IPS DF 6.9 (cell line): Measurements from ENCODE around the gene UVSSA.

ENCODE experiments used
- DNase-seq: peaks from one replicate; pipeline ENCODE4 v3.0.0-alpha.2; 2013; ENCODE audit warnings: low read depth, low spot score
- H3K27ac ChIP-seq: one replicate; pipeline ENCODE4 v1.5.1; 2013; ENCODE audit warnings: low read length, control low read depth
- H3K27me3 ChIP-seq: 2 replicates; pipeline ENCODE4 v1.6.1; 2013; ENCODE audit warnings: mild to moderate bottlenecking, low read length; ENCODE audit not compliant: control insufficient read depth, insufficient read depth
- H3K36me3 ChIP-seq: 2 replicates; pipeline ENCODE4 v1.6.1; 2013; ENCODE audit warnings: low read length; ENCODE audit not compliant: control insufficient read depth, insufficient read depth
- H3K4me1 ChIP-seq: 2 replicates; pipeline ENCODE4 v1.6.1; 2013; ENCODE audit warnings: low read length; ENCODE audit not compliant: control insufficient read depth, insufficient read depth
- H3K4me3 ChIP-seq: 2 replicates; pipeline ENCODE4 v1.5.1; 2013; ENCODE audit warnings: mild to moderate bottlenecking, low read length
- H3K9me3 ChIP-seq: 2 replicates; pipeline ENCODE4 v1.6.1; 2013; ENCODE audit warnings: low read length, inconsistent platforms; ENCODE audit not compliant: control insufficient read depth, insufficient read depth
- WGBS: extraction: QIAGEN DNeasy Blood & Tissue Kit; methylation state at CpG from one replicate; pipeline ENCODE4 v1.1.7; 2013; ENCODE audit warnings: mixed read lengths, missing lambda C conversion rate; ENCODE audit not compliant: insufficient read length, insufficient coverage; 5-methylcytosine and 5-hydroxymethylcytosine counted together

UVSSA gene

DNA sequence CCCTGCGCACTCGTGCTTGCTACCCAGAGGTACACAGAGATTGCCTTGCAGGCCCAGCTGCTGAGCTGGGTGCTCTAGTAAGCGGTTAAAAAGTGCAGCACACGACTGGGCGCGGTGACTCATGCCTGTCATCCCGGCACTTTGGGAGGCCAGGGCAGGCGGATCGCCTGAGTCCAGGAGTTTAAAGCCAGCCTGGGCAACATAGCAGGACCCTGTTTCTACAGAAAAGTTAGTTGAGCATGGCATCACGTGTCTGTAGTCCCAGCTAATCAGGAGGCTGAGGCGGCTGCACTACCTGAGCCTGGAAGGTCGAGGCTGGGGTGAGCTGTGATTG lies 5.5 kb downstream of the UVSSA start:
- Histone ChIP-seq H3K36me3 (peaks cover 35% of the 10 kb centered on the region), H3K4me1 (no peaks in the 10 kb centered on the region; the same call in 1 of the 2 replicates), H3K9me3 (no peaks in the 10 kb centered on the region), H3K27ac (no peak overlapping the region), H3K4me3 (no peak overlapping the region), H3K27me3 (no peaks in the 10 kb centered on the region)
- no CpG with 5 or more reads among the region's 12 CpGs for WGBS
- no peak for DNase-seq

DNA sequence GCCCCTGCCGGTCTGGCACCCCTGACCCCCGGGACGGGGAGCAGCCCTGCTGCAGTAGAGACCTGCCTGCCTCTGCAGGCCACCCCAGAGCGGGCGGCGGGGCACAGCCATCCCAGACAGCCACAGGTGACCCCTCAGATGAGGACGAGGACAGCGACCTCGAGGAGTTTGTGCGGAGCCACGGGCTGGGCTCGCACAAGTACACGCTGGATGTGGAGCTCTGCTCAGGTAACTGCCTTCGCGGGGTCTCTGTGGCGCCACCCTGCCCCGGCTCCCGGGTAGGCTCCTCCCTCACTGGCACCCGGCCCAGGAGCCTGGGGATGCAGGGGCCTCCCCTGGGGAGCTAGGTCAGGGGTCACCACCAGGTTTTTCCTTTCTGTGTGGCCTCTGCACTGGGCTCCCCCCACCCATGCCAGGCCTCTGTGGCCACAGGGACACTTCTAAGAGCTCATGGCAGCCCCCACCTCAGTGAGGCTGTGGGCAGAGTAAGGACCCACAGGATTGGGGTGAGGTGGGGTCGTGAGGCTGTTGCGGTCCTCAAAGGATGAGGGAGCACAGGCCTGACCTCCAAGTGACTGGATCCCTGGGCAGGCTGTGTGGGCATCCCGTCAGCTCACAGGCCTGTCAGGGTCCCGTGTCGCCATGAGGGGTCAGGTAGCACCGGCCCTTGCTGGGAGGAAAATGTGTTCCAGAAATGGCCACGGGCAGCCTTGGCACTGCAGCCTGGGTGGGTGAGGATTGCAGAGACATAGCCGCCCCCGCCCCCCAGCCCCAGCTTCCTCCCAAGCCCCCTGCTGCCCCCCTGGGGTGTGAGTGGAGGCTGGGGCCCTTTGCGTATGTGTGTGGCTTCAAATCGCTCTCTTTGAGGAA lies 6.4 kb downstream of the UVSSA start:
- no peaks in the 10 kb centered on the region for H3K4me1 ChIP-seq
- no peak for DNase-seq
- H3K9me3 ChIP-seq: no peaks in the 10 kb centered on the region
- H3K36me3 ChIP-seq: peaks cover 40% of the 10 kb centered on the region
- no peak overlapping the region for H3K4me3 ChIP-seq
- H3K27me3 ChIP-seq: no peaks in the 10 kb centered on the region
- no CpG with 5 or more reads among the region's 30 CpGs for WGBS
- H3K27ac ChIP-seq: no peak overlapping the region

DNA sequence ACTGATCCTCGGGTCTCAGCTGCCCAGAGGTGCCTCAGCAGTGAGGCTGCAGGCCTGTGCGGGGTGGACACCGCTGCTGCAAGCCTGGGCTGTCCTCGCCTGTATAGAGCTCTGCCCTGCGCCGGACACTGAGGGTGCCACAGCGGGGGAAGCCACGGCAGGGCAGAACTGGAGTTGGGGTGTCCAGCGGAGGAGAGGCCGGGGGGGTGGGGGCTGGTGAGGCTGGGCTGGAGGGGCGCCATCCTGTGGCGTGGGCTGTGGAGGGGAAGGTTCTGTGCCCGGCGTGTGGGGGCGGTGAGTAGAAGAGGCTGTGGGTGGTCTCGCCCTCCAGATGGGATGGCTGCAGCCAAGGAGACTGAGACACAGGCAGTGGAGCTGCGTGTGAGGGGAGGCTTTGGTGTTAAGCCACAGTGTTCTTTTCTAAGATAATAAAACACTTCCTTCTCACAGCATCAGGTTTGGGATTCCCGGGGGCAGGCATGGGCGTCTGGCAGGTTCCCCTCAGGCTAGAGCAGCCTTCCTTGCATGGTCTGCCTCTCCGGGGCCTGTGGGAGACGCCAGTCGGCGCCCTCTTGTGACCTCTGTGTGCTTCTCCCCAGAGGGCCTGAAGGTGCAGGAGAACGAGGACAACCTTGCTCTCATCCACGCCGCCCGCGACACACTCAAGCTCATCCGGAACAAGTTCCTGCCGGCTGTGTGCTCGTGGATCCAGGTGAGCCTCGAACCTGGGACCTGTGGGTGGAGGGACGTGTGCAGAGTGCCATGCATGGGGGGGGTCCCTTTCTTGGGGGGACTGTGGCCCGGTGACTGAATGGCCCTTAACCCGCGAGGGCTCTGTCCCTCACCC lies 7.4 kb downstream of the UVSSA start:
- Histone ChIP-seq H3K4me1 (no peaks in the 10 kb centered on the region), H3K9me3 (no peaks in the 10 kb centered on the region), H3K27me3 (no peaks in the 10 kb centered on the region), H3K27ac (no peak overlapping the region), H3K4me3 (no peak overlapping the region), H3K36me3 (peaks cover 44% of the 10 kb centered on the region)
- WGBS: no CpG with 5 or more reads among the region's 36 CpGs
- no peak for DNase-seq

DNA sequence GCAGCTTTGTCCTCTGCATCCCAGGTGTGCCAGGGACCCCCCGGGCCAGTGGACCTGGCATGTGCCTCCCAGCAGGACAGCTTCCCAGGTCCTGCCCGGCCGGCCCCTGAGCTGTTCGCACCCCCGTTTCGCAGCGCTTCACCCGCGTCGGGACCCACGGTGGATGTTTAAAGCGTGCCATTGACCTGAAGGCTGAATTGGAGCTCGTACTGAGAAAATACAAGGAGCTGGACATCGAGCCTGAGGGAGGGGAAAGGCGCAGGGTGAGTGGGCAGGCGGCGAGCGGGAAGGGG lies 7.9 kb downstream of the UVSSA start:
- Histone ChIP-seq H3K9me3 (no peaks in the 10 kb centered on the region), H3K27me3 (no peaks in the 10 kb centered on the region), H3K36me3 (peaks cover 41% of the 10 kb centered on the region), H3K4me1 (no peaks in the 10 kb centered on the region), H3K27ac (no peak overlapping the region), H3K4me3 (no peak overlapping the region)
- no CpG with 5 or more reads among the region's 18 CpGs for WGBS
- no peak for DNase-seq

DNA sequence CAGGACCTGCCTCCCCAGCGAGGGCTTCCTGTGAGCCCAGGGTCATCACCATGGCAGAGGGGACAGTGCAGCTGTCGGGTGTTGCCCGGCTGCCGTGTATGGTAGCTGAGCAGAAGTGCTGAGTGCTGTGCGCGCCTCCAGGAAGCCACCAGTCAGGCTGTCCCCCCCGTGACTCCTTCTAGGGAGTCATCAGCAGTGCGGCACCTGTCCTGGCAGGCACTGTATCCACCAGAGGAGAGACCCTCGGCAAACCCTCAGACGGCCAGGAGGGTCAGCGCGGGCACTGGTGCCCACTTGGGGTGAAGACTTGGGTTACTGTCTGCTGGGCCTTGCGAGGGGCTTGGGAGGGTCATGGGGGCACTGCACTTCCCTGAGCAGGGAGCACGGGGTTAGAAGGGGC lies 8.4 kb downstream of the UVSSA start:
- Histone ChIP-seq H3K4me1 (no peaks in the 10 kb centered on the region), H3K27ac (no peak overlapping the region), H3K9me3 (no peaks in the 10 kb centered on the region), H3K36me3 (peaks cover 40% of the 10 kb centered on the region), H3K27me3 (no peaks in the 10 kb centered on the region), H3K4me3 (no peak overlapping the region)
- no peak for DNase-seq
- no CpG with 5 or more reads among the region's 14 CpGs for WGBS

DNA sequence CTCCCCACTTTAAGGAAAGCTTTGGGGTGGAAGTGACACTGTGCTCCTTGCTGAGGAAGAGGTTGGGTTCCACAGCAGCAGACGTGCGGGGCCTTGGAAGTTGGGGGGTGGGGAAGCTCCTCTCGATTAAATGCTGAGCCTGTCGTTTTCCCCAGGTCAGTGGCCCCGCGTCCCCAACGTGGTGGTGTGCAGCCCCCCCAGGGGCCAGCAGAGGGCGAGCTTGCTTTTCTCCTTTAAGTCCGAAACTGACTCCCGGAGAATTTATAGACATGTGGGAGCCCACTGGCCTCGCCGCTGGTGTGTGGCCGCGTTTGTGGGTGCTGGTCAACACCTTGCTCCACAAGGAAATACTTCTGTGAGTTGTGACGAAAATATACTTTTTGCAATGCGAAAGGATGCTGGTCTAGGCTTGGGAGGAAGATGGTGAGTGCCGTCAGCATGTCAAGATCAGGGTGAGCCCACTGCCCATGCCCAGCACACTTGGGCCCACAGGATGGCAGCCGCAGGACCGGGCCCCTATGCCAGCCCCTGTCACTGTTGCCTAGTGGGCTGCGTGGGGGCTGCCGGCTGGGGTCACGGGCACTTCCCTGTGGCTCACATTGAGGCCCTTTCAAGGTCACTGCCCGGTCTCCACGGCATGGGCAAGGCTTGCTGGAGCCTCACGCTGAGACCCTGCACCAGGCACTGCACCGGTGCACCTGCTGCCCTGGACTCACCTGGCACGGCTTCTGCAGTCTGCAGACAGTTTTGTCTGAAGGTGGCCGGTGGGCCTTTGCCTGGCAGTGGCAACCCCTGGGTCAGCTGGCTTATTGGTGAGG lies 9.4 kb downstream of the UVSSA start:
- peaks cover 40% of the 10 kb centered on the region for H3K36me3 ChIP-seq
- WGBS: no CpG with 5 or more reads among the region's 28 CpGs
- no peak overlapping the region for H3K27ac ChIP-seq
- H3K9me3 ChIP-seq: no peaks in the 10 kb centered on the region
- DNase-seq: no peak
- H3K4me3 ChIP-seq: no peak overlapping the region
- no peaks in the 10 kb centered on the region for H3K4me1 ChIP-seq
- H3K27me3 ChIP-seq: no peaks in the 10 kb centered on the region

DNA sequence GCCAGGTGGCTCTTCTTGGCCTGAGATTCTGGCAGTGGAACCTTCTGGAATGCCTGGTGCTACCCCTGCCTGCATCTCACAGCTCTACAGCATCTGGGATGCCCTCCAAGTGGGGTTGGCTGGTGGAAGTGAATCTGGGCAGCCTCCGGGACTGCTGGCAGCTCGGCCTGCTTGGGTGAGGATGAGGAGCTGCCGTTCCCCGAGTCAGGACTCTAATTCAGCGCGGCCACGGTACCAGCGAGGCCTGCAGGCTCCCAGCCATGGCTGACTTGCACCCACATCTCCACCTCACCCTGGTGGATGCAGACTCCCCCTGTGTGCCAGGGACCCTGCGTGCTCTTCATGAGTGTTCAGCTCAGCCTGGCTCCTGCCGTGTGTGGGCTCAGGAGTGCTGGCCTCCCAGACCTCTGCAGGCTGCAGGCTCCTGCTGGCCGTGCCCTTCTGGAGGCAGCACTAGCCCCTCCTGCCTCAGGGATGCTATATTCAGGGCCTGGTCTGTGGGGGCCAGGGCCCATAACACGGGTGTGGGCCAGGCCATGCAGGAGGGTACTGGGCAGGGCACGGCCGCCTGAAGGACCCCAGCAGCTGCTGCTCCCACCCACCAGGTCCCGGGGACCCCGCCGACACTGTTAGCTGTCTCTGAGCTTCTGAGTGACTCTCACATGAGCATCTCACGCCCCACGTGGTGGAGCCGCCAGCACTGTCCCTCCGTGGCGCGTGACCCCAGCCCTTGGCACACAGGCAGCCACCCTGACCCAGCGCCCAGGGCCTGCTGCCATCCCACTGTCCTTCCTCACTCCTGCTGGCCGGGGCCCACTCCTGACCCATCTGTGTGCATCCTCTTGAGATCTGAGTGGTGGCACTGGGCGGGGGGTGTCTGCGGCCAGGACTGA lies 10.6 kb downstream of the UVSSA start:
- no peak for DNase-seq
- Histone ChIP-seq H3K27me3 (no peaks in the 10 kb centered on the region), H3K36me3 (peaks cover 36% of the 10 kb centered on the region), H3K9me3 (no peaks in the 10 kb centered on the region), H3K4me1 (no peaks in the 10 kb centered on the region), H3K4me3 (no peak overlapping the region), H3K27ac (no peak overlapping the region)
- WGBS: no CpG with 5 or more reads among the region's 27 CpGs

DNA sequence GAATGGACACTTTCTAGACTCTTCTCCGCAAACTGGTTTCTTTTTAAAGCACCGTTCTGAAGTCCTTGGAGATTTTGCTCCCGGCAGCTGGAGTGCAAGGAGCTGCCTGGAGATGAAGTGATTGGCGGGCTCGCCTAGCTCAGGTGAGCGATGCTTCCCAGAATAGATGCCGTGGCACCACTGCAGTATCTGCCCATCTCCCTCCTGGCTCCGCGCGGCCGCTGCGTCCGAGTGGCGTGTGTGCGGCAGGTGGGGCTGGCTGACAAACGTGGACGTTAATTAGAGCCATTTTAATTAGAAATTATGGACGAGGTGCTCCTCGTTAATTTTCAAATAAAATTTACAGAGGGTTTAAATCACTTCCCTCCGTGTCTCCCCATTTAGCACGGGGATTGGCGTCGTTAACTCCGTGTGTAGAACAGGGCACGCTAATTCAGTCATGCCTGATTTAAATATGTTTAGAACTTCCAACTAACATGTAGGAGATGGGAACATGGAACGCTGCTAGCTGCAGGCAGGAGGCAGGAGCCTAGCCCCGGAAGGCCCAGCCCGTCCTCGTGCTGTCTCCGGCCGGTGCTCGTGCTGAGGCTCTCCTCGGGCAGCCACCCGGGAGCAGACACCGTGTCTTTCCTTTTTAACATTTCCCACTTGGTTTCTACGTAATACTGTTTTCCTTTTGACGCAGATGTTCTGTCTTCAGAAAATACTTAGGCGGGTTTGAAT lies 11.6 kb downstream of the UVSSA start:
- Histone ChIP-seq H3K27ac (no peak overlapping the region), H3K4me3 (no peak overlapping the region), H3K4me1 (no peaks in the 10 kb centered on the region), H3K27me3 (no peaks in the 10 kb centered on the region), H3K9me3 (no peaks in the 10 kb centered on the region), H3K36me3 (peaks cover 30% of the 10 kb centered on the region)
- no peak for DNase-seq
- WGBS: no CpG with 5 or more reads among the region's 38 CpGs

DNA sequence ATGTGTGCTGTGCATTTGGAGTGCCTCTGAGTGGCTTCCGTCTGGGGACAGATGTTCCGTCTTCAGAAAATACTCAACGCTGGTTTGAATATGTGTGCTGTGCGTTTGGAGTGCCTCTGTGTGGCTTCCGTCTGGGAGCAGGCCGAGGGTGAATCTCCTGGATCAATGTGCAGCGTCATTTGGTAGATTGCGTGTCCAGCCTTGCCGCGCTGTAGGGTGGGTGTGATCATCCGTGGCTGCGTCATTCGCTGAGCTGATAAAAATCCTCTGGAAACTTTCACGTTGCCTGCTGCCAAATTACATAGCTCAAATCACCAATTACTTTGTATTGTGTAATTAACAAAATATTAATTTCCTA lies 12.1 kb downstream of the UVSSA start:
- DNase-seq: no peak
- no peaks in the 10 kb centered on the region for H3K4me1 ChIP-seq
- H3K27me3 ChIP-seq: no peaks in the 10 kb centered on the region
- H3K36me3 ChIP-seq: peaks cover 30% of the 10 kb centered on the region
- H3K27ac ChIP-seq: no peak overlapping the region
- no peaks in the 10 kb centered on the region for H3K9me3 ChIP-seq
- WGBS: no CpG with 5 or more reads among the region's 14 CpGs
- H3K4me3 ChIP-seq: no peak overlapping the region
